CD4-positive, alpha-beta T cell (primary cell): ENCODE results near the gene KIF22. TPM values are rescaled to one million over a fixed set of nuclear protein-coding genes. Genes with fewer than 3 reads are reported as not detected.

Source experiments
- ATAC-seq: fragments of 200-7000 bp; cut with Tn5 transposase; one replicate; pipeline ENCODE4 v1.10.0; 2022; ENCODE audit warnings: mild to moderate bottlenecking; ENCODE audit not compliant: poor library complexity
- CTCF ChIA-PET: fragments of 350-600 bp; sonication (Branson Sonifier 250); formaldehyde crosslinking; loops from one replicate; lab custom pipeline; 2021; ENCODE audit warnings: antibody characterized with exemption, inconsistent platforms; lab: Charles Lee
- POLR2A ChIA-PET: fragments of 350-600 bp; sonication (Branson Sonifier 250); formaldehyde crosslinking; loops from one replicate; lab custom pipeline; 2021; ENCODE audit warnings: antibody characterized with exemption, inconsistent platforms; lab: Charles Lee
- DNase-seq, 14 experiments: peaks; one replicate each; pipeline ENCODE4 v3.0.0-alpha.2; 2013 to 2020; ENCODE audit warnings: mixed read lengths in 2 of 14
- H3K27ac ChIP-seq, 2 donors: one replicate each; pipeline versions ENCODE4 v1.5.1 to v1.7.0; 2013; ENCODE audit warnings: low read length in 2 of 2, low read depth in 1 of 2, mild to moderate bottlenecking in 1 of 2
- H3K27me3 ChIP-seq, 2 experiments: 1 replicate in 1 of 2; 2 replicates in 1 of 2; pipeline versions ENCODE4 v1.6.1 to v1.7.0; 2013; ENCODE audit warnings: low read length in 2 of 2, control low read depth in 1 of 2, mild to moderate bottlenecking in 1 of 2, moderate library complexity in 1 of 2; ENCODE audit not compliant: insufficient read depth in 2 of 2, control insufficient read depth in 1 of 2
- H3K36me3 ChIP-seq: one replicate; pipeline ENCODE4 v1.6.1; 2013; ENCODE audit warnings: low read length, control low read depth; ENCODE audit not compliant: insufficient read depth
- H3K4me1 ChIP-seq: one replicate; pipeline ENCODE4 v1.6.1; 2013; ENCODE audit warnings: low read length, control low read depth; ENCODE audit not compliant: insufficient read depth
- H3K4me3 ChIP-seq: one replicate; pipeline ENCODE4 v1.5.1; 2013; ENCODE audit warnings: mild to moderate bottlenecking, low read length, moderate library complexity
- H3K9me3 ChIP-seq, 2 experiments: 1 replicate in 1 of 2; 2 replicates in 1 of 2; pipeline versions ENCODE4 v1.6.1 to v1.7.0; 2013; ENCODE audit warnings: low read length in 2 of 2, mild to moderate bottlenecking in 2 of 2, control low read depth in 1 of 2, moderate library complexity in 1 of 2; ENCODE audit not compliant: control insufficient read depth in 1 of 2, insufficient read depth in 1 of 2
- H3K27ac Mint-ChIP-seq: one replicate; pipeline ENCODE4 v1.8.0; 2020; ENCODE audit warnings: mixed read lengths
- H3K27me3 Mint-ChIP-seq: one replicate; pipeline ENCODE4 v1.8.0; 2021; ENCODE audit warnings: mixed read lengths
- H3K36me3 Mint-ChIP-seq: one replicate; pipeline ENCODE4 v1.8.0; 2021; ENCODE audit warnings: low read depth, mixed read lengths
- H3K4me1 Mint-ChIP-seq: one replicate; pipeline ENCODE4 v1.8.0; 2021; ENCODE audit warnings: low read depth, mixed read lengths
- H3K4me3 Mint-ChIP-seq: one replicate; pipeline ENCODE4 v1.8.0; 2020; ENCODE audit warnings: mild to moderate bottlenecking, mixed read lengths
- H3K9me3 Mint-ChIP-seq: one replicate; pipeline ENCODE4 v1.8.0; 2020; ENCODE audit warnings: mixed read lengths
- intact Hi-C, 2 experiments: fragments of 100-400 bp; cut with DNase I in 1 of 2; cut with micrococcal nuclease in 1 of 2; formaldehyde crosslinking; loops; one replicate each; pipeline versions ENCODE4 v1.15.1 to v1.9.0; 2023 to 2025; cut with DNase I, micrococcal nuclease
- total RNA-seq, 174 experiments: library from RNA in 2 of 174; stranded (reverse) in 2 of 174; gene quantifications; one replicate each; pipeline ENCODE4 v1.2.3 and lab custom pipeline; 2021 to 2026
- TF ChIP-seq, protein P1 (sequence below): fragments of 200-600 bp; IDR thresholded peaks from one replicate; pipeline ENCODE4 v1.8.0; 2022; ENCODE audit warnings: antibody characterized with exemption, mild to moderate bottlenecking

KIF22 gene
- total RNA-seq, 2 experiments from 2014 or later = 99.0 to 101 TPM

DNA sequence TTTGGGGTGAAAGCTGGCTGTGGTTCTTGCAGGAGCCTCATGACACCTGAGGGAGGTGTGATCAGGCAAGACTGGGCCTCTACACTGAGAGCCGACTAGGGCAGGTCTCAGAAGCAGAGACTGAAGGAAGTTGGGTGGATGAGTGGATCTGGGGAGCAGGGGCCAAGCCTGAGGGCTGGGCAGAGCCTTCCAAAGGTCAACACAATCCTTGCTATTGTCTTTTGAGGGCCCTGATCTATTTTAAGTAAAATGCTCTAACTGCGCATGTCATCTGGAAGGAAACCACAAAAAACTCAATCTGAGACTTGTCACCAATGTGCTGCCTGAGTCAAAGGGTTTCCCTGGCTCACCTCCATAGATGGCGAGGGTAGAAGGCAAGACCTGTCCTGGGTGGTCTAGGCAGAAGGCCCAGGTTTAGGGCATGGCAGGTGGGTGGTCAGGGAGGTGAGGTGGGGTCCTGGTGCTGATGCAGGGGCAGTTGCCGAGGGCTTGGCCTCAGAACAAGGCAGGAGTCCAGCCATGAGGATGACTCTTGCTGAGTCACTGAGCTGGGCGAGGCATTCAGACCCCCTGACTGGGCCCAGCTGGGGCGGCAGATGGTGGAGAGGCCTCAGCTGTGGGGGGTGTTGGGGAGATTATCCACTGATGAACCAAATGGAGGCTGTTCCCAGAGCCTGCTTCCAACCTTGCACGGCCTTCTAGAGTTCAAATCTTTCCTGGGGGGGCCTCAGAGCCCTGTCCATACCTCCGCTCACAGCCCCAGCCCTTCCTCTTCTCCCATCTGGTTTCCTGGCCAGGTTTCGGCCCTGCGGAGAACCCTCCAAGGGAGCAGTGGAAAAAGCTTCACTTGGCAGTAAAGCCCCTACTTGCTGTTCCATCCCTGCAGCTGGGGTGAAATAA is 34.8 kb downstream of the KIF22 start:
- Mint-ChIP-seq H3K27me3 (no peaks in the 10 kb centered on the region), H3K4me3 (peak overlapping the region; percentile 84), H3K9me3 (no peaks in the 10 kb centered on the region), H3K36me3 (peaks cover 29% of the 10 kb centered on the region), H3K4me1 (peaks cover 79% of the 10 kb centered on the region), H3K27ac (peak overlapping the region; percentile 83)
- POLR2A ChIA-PET = interaction anchor here (0.9 to 7.0 kb wide), 10 partner anchors 11 to 148 kb away, joined by 3 to 105 read pairs (median 8); partner anchors contain the start of genes KIF22, MAZ, PAGR1 and PRRT2
- H3K36me3 ChIP-seq = peaks cover 19% of the 10 kb centered on the region
- H3K9me3 ChIP-seq = no peaks in the 10 kb centered on the region
- TF ChIP-seq, protein P1, sequence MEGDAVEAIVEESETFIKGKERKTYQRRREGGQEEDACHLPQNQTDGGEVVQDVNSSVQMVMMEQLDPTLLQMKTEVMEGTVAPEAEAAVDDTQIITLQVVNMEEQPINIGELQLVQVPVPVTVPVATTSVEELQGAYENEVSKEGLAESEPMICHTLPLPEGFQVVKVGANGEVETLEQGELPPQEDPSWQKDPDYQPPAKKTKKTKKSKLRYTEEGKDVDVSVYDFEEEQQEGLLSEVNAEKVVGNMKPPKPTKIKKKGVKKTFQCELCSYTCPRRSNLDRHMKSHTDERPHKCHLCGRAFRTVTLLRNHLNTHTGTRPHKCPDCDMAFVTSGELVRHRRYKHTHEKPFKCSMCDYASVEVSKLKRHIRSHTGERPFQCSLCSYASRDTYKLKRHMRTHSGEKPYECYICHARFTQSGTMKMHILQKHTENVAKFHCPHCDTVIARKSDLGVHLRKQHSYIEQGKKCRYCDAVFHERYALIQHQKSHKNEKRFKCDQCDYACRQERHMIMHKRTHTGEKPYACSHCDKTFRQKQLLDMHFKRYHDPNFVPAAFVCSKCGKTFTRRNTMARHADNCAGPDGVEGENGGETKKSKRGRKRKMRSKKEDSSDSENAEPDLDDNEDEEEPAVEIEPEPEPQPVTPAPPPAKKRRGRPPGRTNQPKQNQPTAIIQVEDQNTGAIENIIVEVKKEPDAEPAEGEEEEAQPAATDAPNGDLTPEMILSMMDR = no peak
- peak overlapping the region; percentile 13 for H3K4me3 ChIP-seq
- no peaks in the 10 kb centered on the region for H3K27me3 ChIP-seq
- ATAC-seq (peak; percentile 22), DNase-seq (peak in 6 of 14 experiments; percentile 18 to 64 (median 48))
- intact Hi-C loops = loop anchor here in 1 of 2 experiments (2.0 to 5.0 kb wide), 2 partner anchors 19 to 37 kb away; partner anchors contain the start of genes CDIPT and MAZ
- peaks cover 100% of the 10 kb centered on the region for H3K4me1 ChIP-seq
- H3K27ac ChIP-seq = peak overlapping the region; percentile 14 to 40
- CTCF ChIA-PET = interaction anchor here (1.3 to 7.3 kb wide), 5 partner anchors 9 to 125 kb away, joined by 3 to 49 read pairs (median 19); partner anchors contain the start of genes KIF22 and PAGR1

DNA sequence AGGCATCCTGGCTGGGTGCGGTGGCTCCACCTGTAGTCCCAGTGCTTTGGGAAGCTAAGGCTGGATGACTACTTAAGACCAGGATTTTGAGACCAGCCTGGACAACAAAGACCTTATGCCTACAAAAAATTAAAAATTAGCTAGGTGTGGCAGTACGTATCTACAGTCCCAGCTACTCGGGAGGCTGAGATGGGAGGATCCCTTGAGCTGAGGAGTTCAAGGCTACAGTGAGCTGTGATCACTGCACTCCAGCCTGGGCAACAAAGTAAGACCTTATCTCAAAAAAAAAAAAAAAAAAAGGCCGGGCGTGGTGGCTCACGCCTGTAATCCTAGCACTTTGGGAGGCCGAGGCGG is 35.8 kb downstream of the KIF22 start:
- peaks cover 94% of the 10 kb centered on the region for H3K4me1 ChIP-seq
- intact Hi-C loops = loop anchor here in 1 of 2 experiments (2.0 to 5.0 kb wide), 2 partner anchors 20 to 36 kb away; partner anchors contain the start of genes CDIPT and MAZ
- Mint-ChIP-seq H3K9me3 (no peaks in the 10 kb centered on the region), H3K4me3 (peak overlapping the region; percentile 85), H3K36me3 (peaks cover 32% of the 10 kb centered on the region), H3K27ac (peak overlapping the region; percentile 83), H3K4me1 (peaks cover 75% of the 10 kb centered on the region), H3K27me3 (no peaks in the 10 kb centered on the region)
- H3K36me3 ChIP-seq = peaks cover 28% of the 10 kb centered on the region
- DNase-seq = no peak
- H3K4me3 ChIP-seq = no peak overlapping the region
- no peaks in the 10 kb centered on the region for H3K27me3 ChIP-seq
- H3K9me3 ChIP-seq = no peaks in the 10 kb centered on the region
- TF ChIP-seq, protein P1 = no peak
- no peak for ATAC-seq
- peak overlapping the region in 1 of 2 donors; percentile 14 for H3K27ac ChIP-seq
- POLR2A ChIA-PET = interaction anchor here (0.9 to 7.0 kb wide), 14 partner anchors 12 to 239 kb away, joined by 3 to 105 read pairs (median 6); partner anchors contain the start of genes ALDOA, CDIPT, HIRIP3 and KIF22
- CTCF ChIA-PET = interaction anchor here (0.6 to 7.3 kb wide), 7 partner anchors 10 to 126 kb away, joined by 3 to 49 read pairs (median 5); partner anchors contain the start of gene PAGR1

DNA sequence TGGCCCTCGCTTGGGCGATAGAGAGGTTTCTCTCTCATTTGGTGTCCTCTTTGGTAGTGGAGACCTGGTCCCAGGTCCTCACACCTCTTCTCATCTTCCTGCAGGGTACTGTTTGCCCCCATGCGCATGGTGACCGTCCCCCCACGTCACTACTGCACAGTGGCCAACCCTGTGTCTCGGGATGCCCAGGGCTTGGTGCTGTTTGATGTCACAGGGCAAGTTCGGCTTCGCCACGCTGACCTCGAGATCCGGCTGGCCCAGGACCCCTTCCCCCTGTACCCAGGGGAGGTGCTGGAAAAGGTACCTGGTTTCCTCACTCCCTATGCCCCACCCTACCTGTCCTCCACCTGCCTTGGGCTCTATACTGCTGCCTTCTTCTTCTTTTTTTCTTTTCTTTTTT is 40.2 kb downstream of the KIF22 start:
- H3K9me3 Mint-ChIP-seq = no peaks in the 10 kb centered on the region
- Histone ChIP-seq H3K36me3 (peaks cover 57% of the 10 kb centered on the region), H3K9me3 (no peaks in the 10 kb centered on the region), H3K4me3 (no peak overlapping the region), H3K27me3 (no peaks in the 10 kb centered on the region), H3K27ac (no peak overlapping the region), H3K4me1 (peaks cover 49% of the 10 kb centered on the region)
- H3K4me1 Mint-ChIP-seq = peaks cover 39% of the 10 kb centered on the region
- CTCF ChIA-PET = no interaction called here
- no peaks in the 10 kb centered on the region for H3K27me3 Mint-ChIP-seq
- peak overlapping the region; percentile 83 for H3K27ac Mint-ChIP-seq
- ATAC-seq = no peak
- DNase-seq = no peak
- POLR2A ChIA-PET = no interaction called here
- intact Hi-C loops = no loop called here
- TF ChIP-seq, protein P1 = no peak
- H3K36me3 Mint-ChIP-seq = peaks cover 58% of the 10 kb centered on the region
- H3K4me3 Mint-ChIP-seq = no peak overlapping the region
